RWPE2 (cell line): ENCODE results near the gene ASB4.

ENCODE experiments used
- ATAC-seq: fragments of 200-7000 bp; cut with Tn5 transposase; 3 replicates; pipeline ENCODE4 v1.9.1; 2021; ENCODE audit warnings: low read depth
- DNase-seq: peaks from one replicate; pipeline ENCODE4 v3.0.0-alpha.2; 2020; ENCODE audit warnings: low spot score
- H3K27ac ChIP-seq: fragments of 450-650 bp; 2 replicates; pipeline ENCODE4 v1.5.1; 2017; ENCODE audit warnings: mild to moderate bottlenecking; ENCODE audit not compliant: poor library complexity, severe bottlenecking
- H3K27me3 ChIP-seq: fragments of 250-450 bp; sonication (Bioruptor Pico); 2 replicates; pipeline ENCODE4 v1.5.1; 2021; ENCODE audit warnings: mild to moderate bottlenecking, moderate library complexity; ENCODE audit not compliant: insufficient read depth, poor library complexity, severe bottlenecking
- H3K36me3 ChIP-seq: fragments of 250-450 bp; sonication (Bioruptor Pico); 2 replicates; pipeline ENCODE4 v1.5.1; 2020; ENCODE audit warnings: low read depth, mild to moderate bottlenecking, moderate library complexity
- H3K4me1 ChIP-seq: fragments of 250-450 bp; sonication (Bioruptor Pico); 2 replicates; pipeline ENCODE4 v1.5.1; 2021; ENCODE audit warnings: mild to moderate bottlenecking, moderate library complexity; ENCODE audit not compliant: insufficient read depth, poor library complexity, severe bottlenecking
- H3K4me3 ChIP-seq: fragments of 250-450 bp; sonication (Bioruptor Pico); 2 replicates; pipeline ENCODE4 v1.5.1; 2021; ENCODE audit warnings: mild to moderate bottlenecking, moderate library complexity; ENCODE audit not compliant: severe bottlenecking
- H3K9me3 ChIP-seq: fragments of 250-450 bp; sonication (Bioruptor Pico); 2 replicates; pipeline ENCODE4 v1.5.1; 2021; ENCODE audit warnings: mild to moderate bottlenecking, moderate library complexity; ENCODE audit not compliant: severe bottlenecking
- TF ChIP-seq, protein P1 (sequence below): fragments of 450-650 bp; IDR thresholded peaks from one replicate; pipeline ENCODE4 v1.5.1; 2017; ENCODE audit warnings: mild to moderate bottlenecking, moderate library complexity; ENCODE audit not compliant: poor library complexity, severe bottlenecking

ASB4 gene

DNA sequence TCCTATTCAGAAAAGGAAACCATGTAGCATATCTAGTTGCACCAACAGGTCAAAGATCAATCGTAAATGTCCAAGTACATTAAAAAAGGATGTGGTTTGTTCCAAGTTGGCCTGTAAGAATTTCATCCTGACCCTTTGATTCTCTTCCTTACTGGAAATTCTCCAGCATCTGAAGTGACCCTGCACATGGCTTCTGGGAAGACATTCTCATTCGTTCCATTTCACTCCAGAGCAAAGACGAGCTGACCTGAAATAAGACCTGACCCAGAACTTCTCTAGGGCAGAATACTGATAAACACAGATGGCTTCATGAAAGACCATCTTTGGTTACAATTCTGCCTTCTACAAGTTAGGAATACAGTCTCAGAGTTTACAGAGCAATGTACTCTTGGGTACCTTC, 39.8 kb downstream of the ASB4 start:
- ATAC-seq (no peak), DNase-seq (no peak)
- Histone ChIP-seq H3K4me3 (no peak overlapping the region), H3K9me3 (no peaks in the 10 kb centered on the region), H3K4me1 (no peaks in the 10 kb centered on the region), H3K36me3 (no peaks in the 10 kb centered on the region), H3K27ac (no peak overlapping the region), H3K27me3 (peaks cover 27% of the 10 kb centered on the region)
- TF ChIP-seq, protein P1, sequence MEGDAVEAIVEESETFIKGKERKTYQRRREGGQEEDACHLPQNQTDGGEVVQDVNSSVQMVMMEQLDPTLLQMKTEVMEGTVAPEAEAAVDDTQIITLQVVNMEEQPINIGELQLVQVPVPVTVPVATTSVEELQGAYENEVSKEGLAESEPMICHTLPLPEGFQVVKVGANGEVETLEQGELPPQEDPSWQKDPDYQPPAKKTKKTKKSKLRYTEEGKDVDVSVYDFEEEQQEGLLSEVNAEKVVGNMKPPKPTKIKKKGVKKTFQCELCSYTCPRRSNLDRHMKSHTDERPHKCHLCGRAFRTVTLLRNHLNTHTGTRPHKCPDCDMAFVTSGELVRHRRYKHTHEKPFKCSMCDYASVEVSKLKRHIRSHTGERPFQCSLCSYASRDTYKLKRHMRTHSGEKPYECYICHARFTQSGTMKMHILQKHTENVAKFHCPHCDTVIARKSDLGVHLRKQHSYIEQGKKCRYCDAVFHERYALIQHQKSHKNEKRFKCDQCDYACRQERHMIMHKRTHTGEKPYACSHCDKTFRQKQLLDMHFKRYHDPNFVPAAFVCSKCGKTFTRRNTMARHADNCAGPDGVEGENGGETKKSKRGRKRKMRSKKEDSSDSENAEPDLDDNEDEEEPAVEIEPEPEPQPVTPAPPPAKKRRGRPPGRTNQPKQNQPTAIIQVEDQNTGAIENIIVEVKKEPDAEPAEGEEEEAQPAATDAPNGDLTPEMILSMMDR: no peak

DNA sequence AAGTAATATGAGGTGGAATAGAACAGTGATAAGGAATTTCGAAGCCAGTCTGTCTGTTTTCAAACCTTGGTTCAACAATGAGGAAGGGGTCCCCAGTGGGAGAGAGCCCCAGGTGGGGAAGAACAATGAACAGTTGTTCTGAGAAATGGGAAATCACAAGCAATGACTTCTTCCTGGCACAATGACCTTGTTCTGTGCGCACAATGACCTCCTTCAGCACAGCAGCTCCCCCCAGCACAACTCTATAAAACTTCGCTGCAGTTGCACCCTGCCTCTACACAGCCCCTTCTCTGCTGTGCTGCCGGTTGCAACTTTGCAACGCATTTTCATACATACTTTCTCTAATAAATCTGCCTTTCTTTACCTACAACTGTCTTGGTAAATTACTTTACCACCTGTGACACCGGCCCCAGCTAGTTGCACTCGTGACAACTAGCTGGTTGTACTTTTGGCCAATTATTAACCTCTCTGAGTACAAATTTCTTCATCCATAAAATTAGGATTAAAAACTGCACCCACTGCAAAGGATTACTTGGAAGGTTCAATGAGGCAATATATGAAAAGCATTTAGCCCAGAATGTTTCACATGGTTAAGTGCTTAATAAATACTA, 40.5 kb downstream of the ASB4 start:
- DNase-seq (no peak), ATAC-seq (no peak)
- no peak overlapping the region for H3K27ac ChIP-seq
- H3K27me3 ChIP-seq: peaks cover 27% of the 10 kb centered on the region
- TF ChIP-seq, protein P1: no peak
- H3K4me1 ChIP-seq: no peaks in the 10 kb centered on the region
- no peaks in the 10 kb centered on the region for H3K9me3 ChIP-seq
- no peaks in the 10 kb centered on the region for H3K36me3 ChIP-seq
- no peak overlapping the region for H3K4me3 ChIP-seq

DNA sequence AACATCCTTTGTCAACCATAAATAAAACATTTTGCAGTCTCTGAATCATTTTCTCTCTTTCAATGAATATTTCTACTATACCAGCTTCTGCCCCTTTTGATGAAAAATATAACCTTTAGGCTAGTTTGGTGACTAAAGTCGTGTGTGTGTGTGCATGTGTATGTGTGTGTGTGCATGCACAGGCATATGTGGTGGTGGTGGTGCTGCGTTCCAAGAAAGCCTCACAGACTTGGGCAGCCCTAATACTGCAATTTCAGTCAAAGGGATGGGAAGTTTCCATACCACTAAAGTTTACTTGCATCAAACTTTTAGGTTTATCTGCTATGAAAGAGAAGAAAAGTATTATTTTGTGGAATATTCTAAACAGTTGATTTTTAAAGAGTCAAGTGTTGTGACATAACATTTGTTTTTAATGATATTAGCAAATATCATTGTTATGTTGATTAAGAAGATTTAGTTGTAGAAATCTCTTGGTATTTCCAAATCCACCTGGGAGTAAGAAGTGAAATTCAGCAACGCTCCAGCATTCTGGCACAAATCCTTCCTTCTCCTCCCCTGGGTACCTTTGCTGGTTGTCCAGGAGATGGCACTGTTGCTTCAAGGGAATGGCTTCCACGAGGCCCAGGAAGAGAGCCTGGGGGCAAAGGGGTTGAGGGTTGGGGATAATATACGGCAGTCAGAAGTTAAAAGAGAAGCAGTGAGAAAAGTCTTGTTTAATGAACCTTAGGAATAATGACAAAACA, 41.5 kb downstream of the ASB4 start:
- no peak overlapping the region for H3K27ac ChIP-seq
- H3K27me3 ChIP-seq: peaks cover 22% of the 10 kb centered on the region
- DNase-seq (no peak), ATAC-seq (peak; percentile 64; the same call in 2 of the 3 replicates)
- no peaks in the 10 kb centered on the region for H3K4me1 ChIP-seq
- no peaks in the 10 kb centered on the region for H3K36me3 ChIP-seq
- H3K4me3 ChIP-seq: no peak overlapping the region
- TF ChIP-seq, protein P1: peak; percentile 84
- H3K9me3 ChIP-seq: no peaks in the 10 kb centered on the region

DNA sequence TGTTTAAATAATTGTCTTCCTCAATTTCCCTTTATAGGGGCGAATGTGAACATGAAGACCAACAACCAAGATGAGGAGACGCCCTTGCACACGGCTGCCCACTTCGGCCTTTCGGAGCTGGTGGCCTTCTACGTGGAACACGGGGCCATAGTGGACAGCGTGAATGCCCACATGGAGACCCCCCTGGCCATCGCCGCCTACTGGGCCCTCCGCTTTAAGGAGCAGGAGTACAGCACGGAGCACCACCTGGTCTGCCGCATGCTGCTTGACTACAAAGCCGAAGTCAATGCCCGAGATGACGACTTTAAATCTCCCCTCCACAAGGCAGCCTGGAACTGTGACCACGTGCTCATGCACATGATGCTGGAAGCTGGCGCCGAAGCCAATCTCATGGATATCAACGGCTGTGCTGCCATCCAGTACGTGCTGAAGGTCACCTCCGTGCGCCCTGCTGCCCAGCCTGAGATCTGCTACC, 42.1 kb downstream of the ASB4 start:
- H3K27me3 ChIP-seq: peaks cover 18% of the 10 kb centered on the region
- ATAC-seq: no peak

More for the DNA sequence above, 42.1 kb downstream of the ASB4 start:
- no peak for DNase-seq
- H3K36me3 ChIP-seq: no peaks in the 10 kb centered on the region
- no peak overlapping the region for H3K27ac ChIP-seq
- H3K4me3 ChIP-seq: no peak overlapping the region
- H3K4me1 ChIP-seq: no peaks in the 10 kb centered on the region
- H3K9me3 ChIP-seq: no peaks in the 10 kb centered on the region
- TF ChIP-seq, protein P1: peak; percentile 50
